GM23338 (cell line): ENCODE measurements around the gene UNC45A. TPM values are rescaled to one million over a fixed set of nuclear protein-coding genes. Genes with fewer than 3 reads are reported as not detected.

Source experiments
- ATAC-seq: fragments of 200-7000 bp; cut with Tn5 transposase; 3 replicates; pipeline ENCODE4 v1.9.1; 2020
- DNase-seq: peaks from one replicate; pipeline ENCODE4 v3.0.0-alpha.2; 2015; ENCODE audit warnings: low spot score
- H2AFZ ChIP-seq: fragments of 200-600 bp; sonication (generic); 2 replicates; pipeline ENCODE4 v1.8.0; 2016; ENCODE audit warnings: antibody characterized with exemption, mild to moderate bottlenecking, moderate library complexity
- H3F3A ChIP-seq: fragments of 200-600 bp; sonication (generic); replicated peaks from 2 replicates; pipeline ENCODE4 v1.8.0; 2017; ENCODE audit warnings: antibody characterized with exemption, mixed run types, low read depth
- H3K27ac ChIP-seq: fragments of 200-600 bp; sonication (generic); 2 replicates; pipeline ENCODE4 v1.6.1; 2016; ENCODE audit warnings: low read depth
- H3K27me3 ChIP-seq: fragments of 200-600 bp; sonication (generic); 2 replicates; pipeline ENCODE4 v1.8.0; 2016; ENCODE audit warnings: mild to moderate bottlenecking, mixed run types, moderate library complexity; ENCODE audit not compliant: insufficient read depth
- H3K36me3 ChIP-seq: fragments of 200-600 bp; sonication (generic); 2 replicates; pipeline ENCODE4 v1.8.0; 2016; ENCODE audit warnings: mild to moderate bottlenecking; ENCODE audit not compliant: insufficient read depth
- H3K4me1 ChIP-seq: fragments of 200-600 bp; sonication (generic); 2 replicates; pipeline ENCODE4 v1.8.0; 2016; ENCODE audit warnings: mild to moderate bottlenecking, moderate library complexity; ENCODE audit not compliant: insufficient read depth
- H3K4me2 ChIP-seq: fragments of 200-600 bp; sonication (generic); 2 replicates; pipeline ENCODE4 v1.7.1; 2017; ENCODE audit warnings: mixed run types
- H3K4me3 ChIP-seq: fragments of 200-600 bp; sonication (generic); 2 replicates; pipeline ENCODE4 v1.6.1; 2016; ENCODE audit warnings: mixed run types
- H3K79me2 ChIP-seq: fragments of 200-600 bp; sonication (generic); replicated peaks from 2 replicates; pipeline ENCODE4 v1.8.0; 2017; ENCODE audit warnings: mild to moderate bottlenecking; ENCODE audit not compliant: insufficient read depth
- H3K9me2 ChIP-seq: fragments of 200-600 bp; sonication (generic); 2 replicates; pipeline ENCODE4 v1.8.0; 2017; ENCODE audit not compliant: insufficient read depth
- H4K20me1 ChIP-seq: fragments of 200-600 bp; sonication (generic); replicated peaks from 2 replicates; pipeline ENCODE4 v1.8.0; 2017; ENCODE audit warnings: mild to moderate bottlenecking; ENCODE audit not compliant: insufficient read depth
- H3K27ac Mint-ChIP-seq: 2 replicates; pipeline ENCODE4 v1.8.0; 2020; ENCODE audit warnings: inconsistent platforms, mild to moderate bottlenecking, moderate library complexity, mixed read lengths
- H3K27me3 Mint-ChIP-seq: 3 replicates; pipeline ENCODE4 v1.8.0; 2022; ENCODE audit warnings: low read depth, mild to moderate bottlenecking, moderate library complexity, mixed read lengths, inconsistent platforms; ENCODE audit not compliant: insufficient read depth, poor library complexity
- H3K36me3 Mint-ChIP-seq: 3 replicates; pipeline ENCODE4 v1.8.0; 2021; ENCODE audit warnings: low read depth, mild to moderate bottlenecking, inconsistent platforms, moderate library complexity, mixed read lengths
- H3K4me1 Mint-ChIP-seq: 3 replicates; pipeline ENCODE4 v1.8.0; 2020; ENCODE audit warnings: mild to moderate bottlenecking, inconsistent platforms, mixed read lengths
- H3K4me3 Mint-ChIP-seq: 3 replicates; pipeline ENCODE4 v1.8.0; 2021; ENCODE audit warnings: moderate library complexity, mild to moderate bottlenecking, inconsistent platforms, mixed read lengths
- H3K9me3 Mint-ChIP-seq: 3 replicates; pipeline ENCODE4 v1.8.0; 2020; ENCODE audit warnings: moderate library complexity, mild to moderate bottlenecking, inconsistent platforms, mixed read lengths
- ETS1 ChIP-seq: IDR thresholded peaks from 2 replicates; pipeline ENCODE4 v1.6.1; 2016; ENCODE audit warnings: antibody characterized with exemption
- EZH2phosphoT487 ChIP-seq: fragments of 200-600 bp; sonication (generic); IDR thresholded peaks from one replicate; pipeline ENCODE4 v1.8.1; 2018; ENCODE audit warnings: antibody characterized with exemption; ENCODE audit not compliant: unreplicated experiment
- JUNB ChIP-seq: IDR thresholded peaks from one replicate; pipeline ENCODE4 v1.6.1; 2016; ENCODE audit warnings: antibody characterized with exemption; ENCODE audit not compliant: unreplicated experiment
- NANOG ChIP-seq: IDR thresholded peaks from 2 replicates; pipeline ENCODE4 v1.6.1; 2016; ENCODE audit warnings: antibody characterized with exemption, borderline replicate concordance
- STAT1 ChIP-seq: IDR thresholded peaks from one replicate; pipeline ENCODE4 v1.6.1; 2016; ENCODE audit warnings: antibody characterized with exemption; ENCODE audit not compliant: unreplicated experiment
- ZNF114 ChIP-seq: fragments of 250-450 bp; sonication (Bioruptor Pico); IDR thresholded peaks from 2 replicates; pipeline ENCODE4 v1.5.0; 2020; ENCODE audit warnings: mild to moderate bottlenecking, moderate library complexity
- ZNF331 ChIP-seq: fragments of 250-450 bp; sonication (Bioruptor Pico); IDR thresholded peaks from 2 replicates; pipeline ENCODE4 v1.5.0; 2020; ENCODE audit warnings: low read depth, mild to moderate bottlenecking, moderate library complexity
- polyA plus RNA-seq: library from polyadenylated mRNA; unstranded; fragments of >200 nt; fragmentation: Nextera tagmentation; extraction: Ambion mirVana; gene quantifications from 2 replicates; pipeline ENCODE4 v1.2.1, GENCODE V29; 2016
- total RNA-seq: library from RNA; depleted of rRNA; stranded (reverse); fragments of >200 nt; shearing (Covaris generic); gene quantifications from 2 replicates; pipeline ENCODE4 v1.2.3, GENCODE V29; 2014
- TF ChIP-seq, protein P1 (sequence below): fragments of 250-450 bp; sonication (Bioruptor Pico); IDR thresholded peaks from 2 replicates; pipeline ENCODE4 v1.5.0; 2020; ENCODE audit warnings: mild to moderate bottlenecking, moderate library complexity
- TF ChIP-seq, protein P2 (sequence below): IDR thresholded peaks from one replicate; pipeline ENCODE4 v1.6.1; 2018; ENCODE audit warnings: antibody characterized with exemption; ENCODE audit not compliant: unreplicated experiment
- TF ChIP-seq, protein P3 (sequence below), 2 experiments: fragments of 200-600 bp in 1 of 2; sonication (generic) in 1 of 2; conservative IDR thresholded peaks; 2 replicates each; pipeline versions ENCODE4 v1.5.1 to v1.6.1; 2016 to 2017; ENCODE audit warnings: antibody characterized with exemption in 2 of 2, low read depth in 2 of 2, mild to moderate bottlenecking in 2 of 2, moderate library complexity in 1 of 2

UNC45A gene
- total and polyA plus RNA-seq, 2 experiments from 2014 or later, result 40.2 to 86.8 TPM

DNA sequence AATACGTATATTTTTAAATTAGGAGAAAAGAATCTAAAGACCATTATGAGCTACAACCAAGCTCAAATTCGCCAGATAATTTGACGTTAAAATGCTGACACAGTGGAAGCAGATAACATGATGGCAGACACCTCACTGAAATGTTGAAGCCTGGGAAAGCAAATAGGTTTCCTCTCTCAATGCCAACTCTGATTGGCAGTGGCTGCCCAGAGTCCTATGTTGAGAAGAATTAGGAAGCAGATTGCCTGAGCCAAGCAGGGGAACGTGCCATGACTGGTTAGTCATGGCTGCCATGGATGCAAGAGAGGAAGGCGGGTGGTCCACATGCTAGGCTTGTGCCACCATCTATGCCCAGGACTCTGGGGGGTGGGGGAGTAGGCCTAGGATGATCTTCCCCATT lies 3.2 kb downstream of the UNC45A start:
- Histone ChIP-seq H3K27ac (no peak overlapping the region), H4K20me1 (no peaks in the 10 kb centered on the region; the same call in 1 of the 2 replicates), H3F3A (peaks cover 6% of the 10 kb centered on the region; the same call in 1 of the 2 replicates), H3K4me1 (peaks cover 15% of the 10 kb centered on the region; the same call in 1 of the 2 replicates), H3K79me2 (no peaks in the 10 kb centered on the region; the same call in 1 of the 2 replicates), H3K4me3 (no peak overlapping the region), H3K4me2 (no peak overlapping the region), H3K36me3 (peaks cover 14% of the 10 kb centered on the region), H2AFZ (no peak overlapping the region), H3K27me3 (peaks cover 5% of the 10 kb centered on the region; the same call in 1 of the 2 replicates), H3K9me2 (no peaks in the 10 kb centered on the region)
- H3K9me3 Mint-ChIP-seq, result no peaks in the 10 kb centered on the region
- H3K4me3 Mint-ChIP-seq, result no peak overlapping the region
- TF ChIP-seq, protein P1, sequence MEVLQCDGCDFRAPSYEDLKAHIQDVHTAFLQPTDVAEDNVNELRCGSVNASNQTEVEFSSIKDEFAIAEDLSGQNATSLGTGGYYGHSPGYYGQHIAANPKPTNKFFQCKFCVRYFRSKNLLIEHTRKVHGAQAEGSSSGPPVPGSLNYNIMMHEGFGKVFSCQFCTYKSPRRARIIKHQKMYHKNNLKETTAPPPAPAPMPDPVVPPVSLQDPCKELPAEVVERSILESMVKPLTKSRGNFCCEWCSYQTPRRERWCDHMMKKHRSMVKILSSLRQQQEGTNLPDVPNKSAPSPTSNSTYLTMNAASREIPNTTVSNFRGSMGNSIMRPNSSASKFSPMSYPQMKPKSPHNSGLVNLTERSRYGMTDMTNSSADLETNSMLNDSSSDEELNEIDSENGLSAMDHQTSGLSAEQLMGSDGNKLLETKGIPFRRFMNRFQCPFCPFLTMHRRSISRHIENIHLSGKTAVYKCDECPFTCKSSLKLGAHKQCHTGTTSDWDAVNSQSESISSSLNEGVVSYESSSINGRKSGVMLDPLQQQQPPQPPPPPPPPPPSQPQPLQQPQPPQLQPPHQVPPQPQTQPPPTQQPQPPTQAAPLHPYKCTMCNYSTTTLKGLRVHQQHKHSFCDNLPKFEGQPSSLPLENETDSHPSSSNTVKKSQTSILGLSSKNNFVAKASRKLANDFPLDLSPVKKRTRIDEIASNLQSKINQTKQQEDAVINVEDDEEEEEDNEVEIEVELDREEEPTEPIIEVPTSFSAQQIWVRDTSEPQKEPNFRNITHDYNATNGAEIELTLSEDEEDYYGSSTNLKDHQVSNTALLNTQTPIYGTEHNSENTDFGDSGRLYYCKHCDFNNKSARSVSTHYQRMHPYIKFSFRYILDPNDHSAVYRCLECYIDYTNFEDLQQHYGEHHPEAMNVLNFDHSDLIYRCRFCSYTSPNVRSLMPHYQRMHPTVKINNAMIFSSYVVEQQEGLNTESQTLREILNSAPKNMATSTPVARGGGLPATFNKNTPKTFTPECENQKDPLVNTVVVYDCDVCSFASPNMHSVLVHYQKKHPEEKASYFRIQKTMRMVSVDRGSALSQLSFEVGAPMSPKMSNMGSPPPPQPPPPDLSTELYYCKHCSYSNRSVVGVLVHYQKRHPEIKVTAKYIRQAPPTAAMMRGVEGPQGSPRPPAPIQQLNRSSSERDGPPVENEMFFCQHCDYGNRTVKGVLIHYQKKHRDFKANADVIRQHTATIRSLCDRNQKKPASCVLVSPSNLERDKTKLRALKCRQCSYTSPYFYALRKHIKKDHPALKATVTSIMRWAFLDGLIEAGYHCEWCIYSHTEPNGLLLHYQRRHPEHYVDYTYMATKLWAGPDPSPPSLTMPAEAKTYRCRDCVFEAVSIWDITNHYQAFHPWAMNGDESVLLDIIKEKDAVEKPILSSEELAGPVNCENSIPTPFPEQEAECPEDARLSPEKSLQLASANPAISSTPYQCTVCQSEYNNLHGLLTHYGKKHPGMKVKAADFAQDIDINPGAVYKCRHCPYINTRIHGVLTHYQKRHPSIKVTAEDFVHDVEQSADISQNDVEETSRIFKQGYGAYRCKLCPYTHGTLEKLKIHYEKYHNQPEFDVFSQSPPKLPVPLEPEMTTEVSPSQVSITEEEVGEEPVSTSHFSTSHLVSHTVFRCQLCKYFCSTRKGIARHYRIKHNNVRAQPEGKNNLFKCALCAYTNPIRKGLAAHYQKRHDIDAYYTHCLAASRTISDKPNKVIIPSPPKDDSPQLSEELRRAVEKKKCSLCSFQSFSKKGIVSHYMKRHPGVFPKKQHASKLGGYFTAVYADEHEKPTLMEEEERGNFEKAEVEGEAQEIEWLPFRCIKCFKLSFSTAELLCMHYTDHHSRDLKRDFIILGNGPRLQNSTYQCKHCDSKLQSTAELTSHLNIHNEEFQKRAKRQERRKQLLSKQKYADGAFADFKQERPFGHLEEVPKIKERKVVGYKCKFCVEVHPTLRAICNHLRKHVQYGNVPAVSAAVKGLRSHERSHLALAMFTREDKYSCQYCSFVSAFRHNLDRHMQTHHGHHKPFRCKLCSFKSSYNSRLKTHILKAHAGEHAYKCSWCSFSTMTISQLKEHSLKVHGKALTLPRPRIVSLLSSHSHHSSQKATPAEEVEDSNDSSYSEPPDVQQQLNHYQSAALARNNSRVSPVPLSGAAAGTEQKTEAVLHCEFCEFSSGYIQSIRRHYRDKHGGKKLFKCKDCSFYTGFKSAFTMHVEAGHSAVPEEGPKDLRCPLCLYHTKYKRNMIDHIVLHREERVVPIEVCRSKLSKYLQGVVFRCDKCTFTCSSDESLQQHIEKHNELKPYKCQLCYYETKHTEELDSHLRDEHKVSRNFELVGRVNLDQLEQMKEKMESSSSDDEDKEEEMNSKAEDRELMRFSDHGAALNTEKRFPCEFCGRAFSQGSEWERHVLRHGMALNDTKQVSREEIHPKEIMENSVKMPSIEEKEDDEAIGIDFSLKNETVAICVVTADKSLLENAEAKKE (CRISPR knock-in tag), result no peak
- TF ChIP-seq ETS1 (no peak), JUNB (no peak), ZNF114 (CRISPR knock-in tag) (no peak), STAT1 (no peak), ZNF331 (CRISPR knock-in tag) (no peak), NANOG (no peak), EZH2phosphoT487 (no peak)
- TF ChIP-seq, protein P2, sequence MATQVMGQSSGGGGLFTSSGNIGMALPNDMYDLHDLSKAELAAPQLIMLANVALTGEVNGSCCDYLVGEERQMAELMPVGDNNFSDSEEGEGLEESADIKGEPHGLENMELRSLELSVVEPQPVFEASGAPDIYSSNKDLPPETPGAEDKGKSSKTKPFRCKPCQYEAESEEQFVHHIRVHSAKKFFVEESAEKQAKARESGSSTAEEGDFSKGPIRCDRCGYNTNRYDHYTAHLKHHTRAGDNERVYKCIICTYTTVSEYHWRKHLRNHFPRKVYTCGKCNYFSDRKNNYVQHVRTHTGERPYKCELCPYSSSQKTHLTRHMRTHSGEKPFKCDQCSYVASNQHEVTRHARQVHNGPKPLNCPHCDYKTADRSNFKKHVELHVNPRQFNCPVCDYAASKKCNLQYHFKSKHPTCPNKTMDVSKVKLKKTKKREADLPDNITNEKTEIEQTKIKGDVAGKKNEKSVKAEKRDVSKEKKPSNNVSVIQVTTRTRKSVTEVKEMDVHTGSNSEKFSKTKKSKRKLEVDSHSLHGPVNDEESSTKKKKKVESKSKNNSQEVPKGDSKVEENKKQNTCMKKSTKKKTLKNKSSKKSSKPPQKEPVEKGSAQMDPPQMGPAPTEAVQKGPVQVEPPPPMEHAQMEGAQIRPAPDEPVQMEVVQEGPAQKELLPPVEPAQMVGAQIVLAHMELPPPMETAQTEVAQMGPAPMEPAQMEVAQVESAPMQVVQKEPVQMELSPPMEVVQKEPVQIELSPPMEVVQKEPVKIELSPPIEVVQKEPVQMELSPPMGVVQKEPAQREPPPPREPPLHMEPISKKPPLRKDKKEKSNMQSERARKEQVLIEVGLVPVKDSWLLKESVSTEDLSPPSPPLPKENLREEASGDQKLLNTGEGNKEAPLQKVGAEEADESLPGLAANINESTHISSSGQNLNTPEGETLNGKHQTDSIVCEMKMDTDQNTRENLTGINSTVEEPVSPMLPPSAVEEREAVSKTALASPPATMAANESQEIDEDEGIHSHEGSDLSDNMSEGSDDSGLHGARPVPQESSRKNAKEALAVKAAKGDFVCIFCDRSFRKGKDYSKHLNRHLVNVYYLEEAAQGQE, result no peak
- TF ChIP-seq, protein P3, sequence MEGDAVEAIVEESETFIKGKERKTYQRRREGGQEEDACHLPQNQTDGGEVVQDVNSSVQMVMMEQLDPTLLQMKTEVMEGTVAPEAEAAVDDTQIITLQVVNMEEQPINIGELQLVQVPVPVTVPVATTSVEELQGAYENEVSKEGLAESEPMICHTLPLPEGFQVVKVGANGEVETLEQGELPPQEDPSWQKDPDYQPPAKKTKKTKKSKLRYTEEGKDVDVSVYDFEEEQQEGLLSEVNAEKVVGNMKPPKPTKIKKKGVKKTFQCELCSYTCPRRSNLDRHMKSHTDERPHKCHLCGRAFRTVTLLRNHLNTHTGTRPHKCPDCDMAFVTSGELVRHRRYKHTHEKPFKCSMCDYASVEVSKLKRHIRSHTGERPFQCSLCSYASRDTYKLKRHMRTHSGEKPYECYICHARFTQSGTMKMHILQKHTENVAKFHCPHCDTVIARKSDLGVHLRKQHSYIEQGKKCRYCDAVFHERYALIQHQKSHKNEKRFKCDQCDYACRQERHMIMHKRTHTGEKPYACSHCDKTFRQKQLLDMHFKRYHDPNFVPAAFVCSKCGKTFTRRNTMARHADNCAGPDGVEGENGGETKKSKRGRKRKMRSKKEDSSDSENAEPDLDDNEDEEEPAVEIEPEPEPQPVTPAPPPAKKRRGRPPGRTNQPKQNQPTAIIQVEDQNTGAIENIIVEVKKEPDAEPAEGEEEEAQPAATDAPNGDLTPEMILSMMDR (conservative IDR thresholded peaks at IDR 0.05; ENCODE audit: low read depth in 2 of 2), result no peak
- no peak for ATAC-seq
- no peak for DNase-seq
- H3K27ac Mint-ChIP-seq, result no peak overlapping the region
- H3K27me3 Mint-ChIP-seq, result peaks cover 10% of the 10 kb centered on the region
- peaks cover 48% of the 10 kb centered on the region for H3K36me3 Mint-ChIP-seq
- peaks cover 15% of the 10 kb centered on the region for H3K4me1 Mint-ChIP-seq
